SIG-M5 treated with dmso at 0.1 percent for 504 hours (cell line): ENCODE measurements around the gene KLHL25.

Experiments used
- DNase-seq: peaks from one replicate; lab custom pipeline; 2025; ENCODE audit not compliant: unreplicated experiment; lab: John Stamatoyannopoulos, UW

Gene KLHL25

DNA sequence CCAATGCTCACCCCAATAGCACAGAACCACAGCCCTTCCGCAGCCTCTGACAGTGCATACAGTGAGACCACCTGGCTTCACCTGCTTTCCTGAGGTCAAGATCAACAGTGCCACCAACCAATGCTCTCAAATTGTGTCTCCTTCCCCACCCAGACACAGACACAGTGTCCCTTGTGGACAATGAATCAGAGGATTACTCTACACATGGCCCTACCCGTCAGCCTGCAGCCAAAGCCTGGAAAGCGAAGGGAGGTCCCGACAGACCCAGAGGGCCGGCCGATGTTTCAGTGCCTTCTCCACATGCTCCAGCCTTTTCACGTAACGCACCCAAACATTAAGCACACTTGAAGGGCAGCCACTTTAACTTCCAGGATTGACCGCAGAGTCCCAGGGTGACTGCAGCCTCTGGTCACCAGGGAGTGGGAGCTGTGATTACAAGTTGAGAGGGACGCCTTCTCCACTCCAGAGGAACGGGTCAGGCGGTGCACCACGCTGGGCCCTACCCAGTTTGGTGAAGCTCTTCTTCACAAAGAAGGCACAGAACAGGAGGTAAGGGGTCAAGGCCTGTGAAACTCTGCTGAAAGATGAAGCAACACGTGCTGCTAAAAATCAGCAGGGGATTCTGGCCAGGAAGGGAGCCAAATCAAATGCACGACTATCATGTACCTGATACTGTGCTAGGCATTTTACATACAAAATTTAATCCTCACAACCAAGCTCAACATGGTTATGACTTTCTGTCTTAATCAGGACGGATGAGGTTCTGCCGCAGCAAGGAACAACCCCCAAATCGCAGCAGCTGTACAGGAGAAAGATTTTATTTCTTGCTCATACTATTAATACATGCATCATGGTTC is 17.2 kb downstream of the KLHL25 start:
- DNase-seq = no peak

- no peak for DNase-seq
Observed at GRCh38 chr15:85773970-85774369, 20.8 kb downstream of the KLHL25 start.

GRCh38 chr15:85773249-85773648 is 21.5 kb downstream of the KLHL25 start:
- DNase-seq = no peak

GRCh38 chr15:85772668-85773067 is 22.1 kb downstream of the KLHL25 start:
- no peak for DNase-seq

GRCh38 chr15:85771781-85772445 is 22.8 kb downstream of the KLHL25 start:
- DNase-seq = no peak

GRCh38 chr15:85771271-85771670 is 23.5 kb downstream of the KLHL25 start:
- no peak for DNase-seq

DNA sequence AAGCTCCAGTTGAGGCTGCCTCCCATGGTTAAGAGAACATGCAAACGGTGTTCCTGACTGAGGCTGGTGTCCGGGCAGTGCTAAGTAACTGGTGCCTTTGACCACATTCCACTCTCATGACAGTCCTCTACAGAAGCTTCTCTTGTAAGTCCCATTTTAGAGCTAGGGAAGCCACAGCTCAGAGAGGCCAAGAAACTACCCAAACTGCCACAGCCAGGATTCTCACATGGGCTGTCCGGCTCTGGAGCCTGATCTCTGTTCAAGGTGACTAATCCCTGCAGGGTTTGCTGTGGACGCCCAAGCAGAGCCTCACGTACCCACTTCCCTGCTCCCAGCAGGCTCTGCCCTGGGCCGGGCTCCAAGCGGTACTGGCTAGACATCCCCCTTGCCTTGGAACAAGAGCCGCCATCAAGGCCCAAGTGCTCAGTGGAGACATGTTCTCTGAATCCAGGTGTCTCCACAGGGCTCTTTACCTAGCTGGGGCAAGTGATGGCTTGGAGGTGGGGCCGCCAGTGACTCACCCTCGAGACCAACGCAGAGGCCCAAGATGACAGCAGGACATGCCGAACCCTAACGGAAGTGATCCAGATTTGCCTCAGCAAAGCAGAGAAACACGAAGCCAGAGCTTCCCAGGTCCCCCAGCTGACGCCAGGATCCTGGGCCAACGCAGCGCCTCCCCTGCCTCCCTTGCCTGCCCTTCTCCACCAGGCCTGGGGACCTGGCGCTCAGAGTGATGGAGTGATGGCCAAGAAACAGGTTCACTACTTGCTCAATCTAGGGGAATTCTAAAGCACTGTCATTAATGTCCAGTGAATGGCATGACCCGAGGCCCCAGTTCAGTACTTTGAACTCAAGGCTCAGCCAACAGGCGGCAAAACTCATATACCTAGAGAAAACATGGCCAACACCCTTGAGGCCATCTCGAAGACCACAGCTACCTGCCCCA is 24.4 kb downstream of the KLHL25 start:
- DNase-seq = no peak

DNA sequence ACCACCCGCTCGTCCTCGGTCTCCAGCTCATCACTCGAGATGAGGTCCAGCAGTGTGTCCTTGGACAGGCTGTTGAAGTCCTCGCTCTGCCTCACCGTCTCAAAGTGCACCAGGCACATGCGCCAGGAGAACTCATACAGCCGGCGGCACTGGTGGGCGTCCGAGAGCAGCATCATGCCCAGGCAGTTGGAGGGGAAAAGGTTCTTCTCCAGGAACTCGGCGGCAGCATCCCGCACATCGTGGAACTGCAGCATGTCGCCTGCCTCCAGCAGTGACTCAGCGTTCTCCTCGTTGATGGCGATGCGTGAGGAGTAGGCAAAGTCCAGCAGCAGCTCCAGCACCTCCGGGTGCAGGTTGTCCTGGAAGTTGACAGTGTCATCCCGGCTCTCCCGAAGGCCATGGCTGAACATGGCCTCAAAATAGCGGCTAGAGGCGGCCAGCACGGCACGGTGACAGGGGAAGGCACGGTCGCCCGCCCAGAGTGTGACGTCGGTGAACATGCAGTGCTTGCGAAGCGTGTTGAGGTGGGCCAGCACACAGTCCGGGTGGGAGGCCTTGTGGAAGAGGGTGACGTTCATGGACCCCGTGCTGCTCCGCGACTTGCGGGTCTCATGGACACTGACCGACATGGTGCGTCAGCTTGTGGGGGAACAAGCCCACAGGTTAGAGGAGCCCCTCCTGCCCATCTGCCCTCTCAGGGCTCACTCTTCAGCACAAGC is 25.4 kb downstream of the KLHL25 start:
- DNase-seq = no peak

- no peak for DNase-seq
Observed at GRCh38 chr15:85768595-85769168, 26.0 kb downstream of the KLHL25 start.

DNA sequence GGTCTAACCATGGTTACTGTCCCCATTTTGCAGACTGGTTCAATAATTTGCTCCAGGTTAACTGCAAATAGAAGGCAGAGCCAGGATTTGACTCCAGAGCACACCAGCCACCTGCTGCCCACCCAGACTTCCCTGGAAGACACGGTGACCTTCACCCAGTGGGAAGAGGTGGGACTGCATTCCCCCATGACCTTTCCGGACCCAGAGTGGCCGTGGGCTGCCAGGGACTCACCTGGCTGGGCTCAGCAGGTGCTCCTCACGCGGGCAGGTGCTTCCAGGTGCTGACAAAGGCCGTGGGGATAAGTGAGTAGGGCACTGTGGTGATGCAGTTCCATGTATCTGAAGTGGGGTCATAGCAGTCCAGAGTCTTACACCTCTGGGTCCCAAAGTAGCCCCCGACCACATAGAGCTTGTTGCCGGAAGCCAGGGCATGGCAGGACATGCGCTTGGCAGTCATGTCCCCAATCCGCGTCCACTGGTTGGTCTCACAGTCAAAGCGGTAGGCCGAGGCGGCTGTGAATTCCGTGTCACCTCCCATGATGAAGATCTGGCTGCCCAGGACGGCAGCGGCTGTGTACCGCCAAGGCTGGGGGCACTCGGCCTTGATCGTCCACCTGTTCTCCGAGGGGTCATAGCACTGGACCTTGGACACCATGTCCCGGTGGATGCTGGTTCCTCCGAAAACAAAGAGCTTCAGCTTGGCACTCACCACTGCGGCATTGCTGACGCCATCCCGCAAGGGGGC is 26.8 kb downstream of the KLHL25 start:
- DNase-seq = no peak

DNA sequence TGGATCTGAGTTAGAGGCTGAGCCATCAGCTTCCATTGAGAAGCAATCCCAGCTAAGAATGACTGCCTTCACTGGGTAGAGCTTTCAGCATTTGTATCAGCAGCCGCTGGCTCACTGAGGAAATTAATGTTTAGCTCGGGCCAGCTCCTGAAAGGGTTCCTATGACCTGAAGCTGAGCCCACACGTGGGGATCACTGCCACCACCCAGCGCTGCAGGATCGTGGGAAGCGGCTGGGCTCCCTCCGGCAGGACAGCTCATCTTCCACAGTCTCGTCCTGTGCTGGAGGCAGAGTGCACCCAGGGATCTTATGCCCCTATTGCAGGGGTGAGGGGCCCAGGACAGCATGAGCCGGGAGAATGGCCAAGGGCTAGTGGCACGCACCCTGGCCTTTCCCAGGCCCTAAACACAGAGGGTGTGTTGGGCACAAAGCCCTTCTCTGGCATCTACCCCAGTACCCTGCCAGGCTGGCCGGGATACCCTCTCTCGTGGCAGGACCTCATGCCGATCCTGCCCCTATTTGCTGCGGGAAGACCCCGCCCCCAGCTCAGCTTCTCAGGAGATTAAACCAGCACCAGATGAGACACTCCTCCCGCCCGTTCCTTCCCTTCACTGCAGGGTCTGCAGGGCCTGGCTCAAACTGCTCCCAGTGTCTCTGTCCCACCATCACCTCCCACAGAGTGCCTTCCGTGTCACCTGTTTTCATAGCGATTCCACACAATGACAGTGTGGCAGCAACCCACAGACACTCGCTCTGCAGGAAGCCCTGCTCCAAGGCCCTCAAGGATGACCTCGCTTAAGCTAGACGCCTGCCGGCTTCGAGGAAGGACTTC is 28.5 kb downstream of the KLHL25 start:
- no peak for DNase-seq

DNA sequence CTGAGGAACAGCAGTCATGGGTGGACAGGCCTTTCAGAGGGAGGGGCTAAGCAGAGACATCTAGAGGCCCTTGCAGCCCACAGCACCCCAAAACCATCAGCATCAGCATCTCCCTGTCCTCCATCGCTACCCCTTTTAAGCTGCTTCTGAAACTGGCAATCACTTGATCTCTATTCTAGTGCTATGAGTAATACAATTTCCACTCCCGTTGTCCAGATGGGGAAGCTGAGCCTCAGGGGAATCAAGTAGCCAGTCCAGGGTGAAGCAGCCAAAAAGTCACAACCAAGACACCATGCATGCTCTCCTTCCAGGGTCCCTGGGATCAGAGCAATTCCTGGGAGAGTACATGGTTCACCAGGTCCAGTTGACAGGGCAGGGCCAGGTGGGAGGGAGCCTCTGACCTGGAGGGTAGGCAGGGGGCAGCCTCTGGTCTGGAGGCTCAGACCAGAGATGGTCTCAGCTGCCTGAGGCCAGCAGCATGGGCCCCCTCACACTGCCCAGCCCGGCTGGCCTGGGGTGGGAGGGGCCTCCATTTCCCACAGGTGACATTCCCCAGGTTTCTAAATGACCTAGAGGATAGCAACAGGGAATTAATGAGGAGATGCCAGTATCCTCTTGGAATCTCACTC is 30.0 kb downstream of the KLHL25 start:
- no peak for DNase-seq

DNA sequence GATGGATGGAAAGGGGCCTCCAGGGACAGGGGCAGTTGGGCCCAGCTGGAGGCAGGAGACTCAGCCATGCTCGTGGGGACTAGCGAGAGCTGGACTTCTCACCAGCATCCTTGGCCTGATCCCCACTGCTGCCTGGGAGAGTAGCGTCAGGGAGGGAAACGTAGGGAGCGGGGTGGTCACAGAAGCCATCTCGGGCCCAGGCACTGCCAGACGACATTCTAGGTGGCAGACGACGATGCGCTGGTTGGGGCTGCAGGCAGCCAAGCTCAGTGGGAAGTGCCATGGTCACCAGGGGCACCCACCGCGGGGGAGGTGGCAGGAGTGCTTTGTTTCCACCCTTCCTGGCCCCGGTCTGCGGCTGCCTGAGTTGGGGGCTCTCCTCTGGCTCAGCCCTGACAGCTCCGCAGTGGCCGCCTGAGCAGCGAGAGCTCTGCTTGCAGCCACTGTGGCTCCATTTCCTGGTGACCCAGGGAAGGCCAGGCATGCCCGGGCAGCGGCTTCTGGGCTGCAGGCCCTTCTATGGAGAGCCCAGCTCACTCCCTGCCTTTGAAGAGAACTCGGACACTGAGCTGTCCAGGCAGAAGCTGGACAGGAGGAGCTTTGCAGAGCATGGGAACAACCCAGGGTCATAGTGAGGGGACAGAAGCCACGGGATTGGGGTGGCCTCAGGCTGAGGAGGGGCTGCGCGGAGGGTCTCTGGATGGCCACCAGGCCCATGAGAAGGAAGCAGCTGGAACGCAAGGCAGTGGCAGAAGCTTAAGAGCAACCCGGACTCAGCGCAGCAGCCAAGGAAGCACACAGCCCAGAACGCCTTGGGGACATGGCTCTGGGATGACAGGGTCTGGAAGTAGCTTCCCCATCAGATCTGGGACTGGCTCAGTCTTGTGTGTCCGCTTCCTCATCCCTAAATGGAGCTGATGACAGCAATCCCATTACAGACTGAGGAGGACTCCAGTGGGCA is 30.8 kb downstream of the KLHL25 start:
- no peak for DNase-seq

GRCh38 chr15:85763157-85763556 is 31.6 kb downstream of the KLHL25 start:
- DNase-seq = no peak

GRCh38 chr15:85762756-85763127 is 32.0 kb downstream of the KLHL25 start:
- no peak for DNase-seq

DNA sequence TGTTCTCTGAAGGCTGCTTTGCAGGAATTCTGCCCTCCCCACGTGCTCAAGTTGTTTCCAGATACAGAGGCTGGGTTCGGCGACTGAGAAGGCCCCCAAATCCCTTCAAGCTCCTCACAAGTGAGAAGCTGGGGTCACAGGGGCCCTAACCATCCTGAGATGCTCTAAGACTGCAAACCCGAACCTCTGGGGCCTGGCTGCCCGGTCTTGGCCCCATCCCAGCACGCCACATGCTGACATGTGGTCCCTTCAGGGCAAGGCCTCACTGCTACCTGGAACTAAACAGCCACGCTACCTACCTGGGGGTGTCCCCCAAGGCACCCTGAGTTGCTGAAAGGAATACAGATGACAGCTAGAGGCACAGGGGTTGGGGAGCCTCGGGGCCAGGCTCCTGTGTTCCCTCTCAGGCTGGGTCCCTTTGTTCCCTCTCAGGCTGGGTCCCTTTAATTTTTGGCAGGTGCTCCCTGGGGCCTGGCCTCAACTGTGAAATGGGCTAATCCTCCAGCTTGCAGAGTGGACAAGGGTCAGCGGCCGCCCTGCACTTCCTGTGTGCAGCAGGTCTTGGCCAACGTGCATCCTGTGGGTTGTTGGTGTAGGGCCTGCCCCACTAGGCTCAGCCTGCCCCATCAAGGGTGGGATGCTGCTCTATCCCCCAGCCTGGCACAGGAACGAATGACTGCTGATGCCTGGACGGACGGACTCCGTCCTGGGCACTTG is 32.5 kb downstream of the KLHL25 start:
- DNase-seq = no peak

DNA sequence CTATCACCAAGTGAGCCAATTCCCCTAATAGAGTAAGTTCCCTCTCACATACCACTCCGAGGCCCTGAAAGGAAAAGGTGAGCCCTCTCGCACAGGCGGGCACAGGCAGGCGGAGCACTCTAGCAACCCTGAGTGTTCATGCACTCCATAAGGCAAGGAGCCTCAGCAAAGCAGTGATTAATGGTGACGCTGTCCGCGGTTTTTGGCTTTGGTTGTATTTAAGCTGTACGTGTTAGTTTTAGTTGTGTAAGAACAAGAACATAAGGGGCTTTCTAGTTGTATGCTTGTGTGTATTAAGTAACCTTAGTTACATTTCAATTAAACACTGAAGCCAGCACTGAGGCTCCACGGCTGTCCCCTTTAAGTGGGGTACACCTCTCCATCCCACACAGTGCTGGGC is 33.1 kb downstream of the KLHL25 start:
- DNase-seq = no peak
